GM19452 (cell line): ENCODE measurements around the gene C1orf74.

Experiments
- ATAC-seq: cut with Tn5 transposase; IDR thresholded peaks from one replicate; pipeline ENCODE4 v1.9.1; 2021; ENCODE audit not compliant: unreplicated experiment

The C1orf74 gene

GRCh38 chr1:209747580-209748262 lies 36.6 kb downstream of the C1orf74 start:
- ATAC-seq: peak; percentile 73

DNA sequence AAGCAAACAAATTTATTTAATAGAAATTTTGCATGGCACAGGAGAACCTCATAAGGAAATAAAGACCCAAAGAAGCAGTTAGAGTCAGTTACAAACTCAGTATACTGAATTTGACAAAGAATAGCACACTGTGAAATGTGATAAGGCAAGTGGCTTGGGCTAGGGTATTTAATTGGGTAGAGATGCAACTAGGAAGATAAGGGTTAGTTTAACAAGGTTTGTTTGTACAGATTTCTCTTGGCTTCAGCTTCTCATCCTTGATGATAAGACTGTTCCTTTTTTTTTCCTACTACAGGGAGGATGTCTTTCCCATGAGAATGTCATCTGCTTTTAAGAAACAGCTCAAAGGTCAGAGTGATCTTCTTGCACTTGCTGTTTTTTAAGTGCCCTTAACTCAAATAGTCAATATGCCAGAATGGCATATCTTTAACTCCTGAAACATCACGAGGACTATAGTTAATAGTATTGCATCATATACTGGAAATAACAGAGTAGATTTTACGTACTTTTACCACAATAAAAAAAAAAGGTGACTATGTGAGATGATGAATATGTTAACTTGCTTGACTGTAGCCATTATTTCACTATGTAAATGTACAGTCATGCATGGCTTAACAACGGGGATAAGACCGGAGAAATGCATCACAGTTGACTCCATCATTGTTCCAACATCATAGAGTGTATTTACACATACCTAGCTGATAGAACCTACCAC lies 37.8 kb downstream of the C1orf74 start:
- no peak for ATAC-seq

- ATAC-seq: no peak
These were observed 41.2 kb downstream of the C1orf74 start for GRCh38 chr1:209743145-209743482.

DNA sequence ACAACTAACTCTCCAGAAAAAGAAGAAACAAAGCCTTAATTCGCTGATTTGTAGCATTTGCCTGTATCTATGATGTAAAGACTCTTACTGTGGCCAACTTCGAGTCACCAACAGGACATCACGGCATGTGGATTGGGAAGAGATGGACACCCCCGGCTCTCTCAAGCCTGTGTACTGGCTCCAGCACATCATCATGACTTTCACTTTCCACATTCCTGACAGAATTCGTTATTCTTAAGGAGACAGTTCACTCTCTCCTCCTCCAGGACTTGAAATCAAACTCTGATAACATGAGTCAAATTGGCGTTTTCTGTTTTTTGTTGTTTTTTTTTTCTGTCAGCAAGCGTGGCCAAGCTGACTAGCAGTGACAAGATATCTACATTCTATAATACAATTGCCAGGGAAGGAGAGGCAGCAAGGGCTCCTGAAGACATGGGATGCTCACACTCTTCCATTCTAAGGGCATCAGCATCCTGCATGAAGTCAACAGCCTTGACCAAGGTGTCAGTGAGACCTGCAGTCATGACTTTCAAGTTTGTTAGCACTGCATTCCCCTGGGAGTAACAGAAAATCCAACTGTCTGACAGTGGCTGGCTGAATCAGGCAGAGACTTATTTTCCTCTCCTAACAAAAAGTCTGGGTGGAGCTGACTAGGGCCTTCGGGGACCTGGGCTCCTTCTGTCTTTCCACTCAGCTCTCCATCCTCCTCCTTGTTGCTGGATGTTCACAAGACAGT lies 41.8 kb downstream of the C1orf74 start:
- no peak for ATAC-seq

DNA sequence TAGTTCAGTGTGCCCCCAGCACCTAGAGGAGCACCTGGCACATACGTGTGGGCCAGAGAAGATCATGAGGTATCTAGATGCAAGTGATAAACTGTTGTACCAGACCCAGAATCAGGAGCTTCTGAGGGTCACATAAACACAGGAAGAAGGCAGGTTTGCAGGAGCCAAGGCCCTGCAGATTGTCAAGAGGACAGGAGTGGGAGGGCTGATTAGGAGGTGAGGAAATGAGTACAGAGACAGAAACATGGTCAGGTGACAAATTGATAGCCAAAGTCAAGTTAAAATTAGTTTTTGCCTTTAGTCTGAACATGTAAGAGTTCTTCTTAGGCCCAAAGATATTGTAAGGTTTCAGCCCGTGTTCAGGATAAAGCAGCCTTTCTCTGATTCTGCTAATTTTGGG lies 42.5 kb downstream of the C1orf74 start:
- no peak for ATAC-seq

- no peak for ATAC-seq
These were observed 43.2 kb downstream of the C1orf74 start for GRCh38 chr1:209741193-209741592.

DNA sequence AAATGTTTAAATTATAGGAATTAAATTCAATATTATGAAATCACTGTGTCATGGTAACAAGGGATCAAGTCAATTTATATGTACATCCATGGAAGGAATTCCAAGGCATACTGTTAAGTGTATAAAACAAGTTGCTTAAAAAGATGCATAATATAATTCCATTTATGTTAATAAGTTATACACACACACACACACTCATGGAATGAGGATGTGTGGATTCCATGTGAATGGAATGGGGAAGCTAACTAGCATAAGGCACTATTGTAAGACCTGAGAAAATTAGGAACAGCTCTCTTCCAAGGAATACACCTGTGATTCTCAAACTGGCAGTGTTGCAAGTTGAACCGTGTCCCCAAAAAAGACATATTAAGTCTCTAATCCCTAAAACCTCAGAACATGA lies 46.1 kb downstream of the C1orf74 start:
- no peak for ATAC-seq

DNA sequence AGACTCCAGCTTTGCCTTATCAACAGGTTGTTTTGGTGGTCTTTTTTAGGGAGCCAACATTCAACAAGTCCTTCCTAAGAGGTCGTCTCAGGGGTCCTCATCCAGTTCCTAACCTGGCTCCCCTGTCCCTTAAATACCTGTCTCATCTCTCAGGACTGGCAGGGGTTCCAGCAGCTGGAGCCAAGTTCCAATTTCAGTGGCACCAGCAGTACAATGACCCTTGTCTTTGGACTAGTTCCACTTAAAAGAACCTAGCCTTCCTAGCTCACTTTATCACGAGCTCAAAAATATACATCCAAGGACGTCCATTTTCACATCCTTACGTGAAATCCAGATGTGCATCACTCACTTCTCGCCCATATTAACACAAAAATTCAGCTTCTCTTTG lies 47.2 kb downstream of the C1orf74 start:
- ATAC-seq: no peak

- no peak for ATAC-seq
These were observed 47.8 kb downstream of the C1orf74 start for GRCh38 chr1:209736490-209737117.

DNA sequence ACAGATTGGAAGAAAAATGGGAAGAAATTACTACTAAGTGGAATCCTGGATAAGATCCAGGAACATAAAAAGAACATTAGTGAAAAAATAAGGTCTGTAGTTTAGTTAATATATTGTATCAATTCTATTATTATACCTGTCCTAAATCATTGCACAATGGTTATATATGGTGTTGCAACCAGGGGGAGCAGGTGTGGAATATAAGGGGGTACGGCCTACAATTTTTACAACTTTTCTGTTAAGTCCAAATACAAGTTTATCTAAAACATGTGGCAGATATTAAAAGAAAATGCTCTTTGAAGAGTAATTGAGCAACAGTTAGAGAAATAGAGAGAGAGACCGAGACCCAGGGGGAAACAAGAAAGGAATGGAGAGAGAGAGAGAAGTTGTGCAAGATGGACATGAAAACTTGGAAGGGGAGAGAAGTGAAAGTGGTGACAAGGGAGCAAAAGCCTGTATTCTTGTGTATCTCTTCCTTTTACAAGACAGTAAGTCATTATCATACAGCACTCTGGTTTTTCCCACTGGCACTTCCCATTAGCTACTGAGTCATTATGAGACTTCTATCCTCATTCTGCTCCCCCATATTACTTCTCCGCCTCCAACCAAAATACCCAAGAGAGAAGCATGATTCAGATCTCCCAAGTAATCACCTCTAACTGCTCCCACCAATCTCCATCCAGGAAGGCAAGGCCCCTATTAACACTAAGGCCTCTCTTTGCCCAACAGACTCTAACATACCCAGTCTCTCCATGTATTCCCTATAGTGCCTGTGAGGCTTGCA lies 50.8 kb downstream of the C1orf74 start:
- no peak for ATAC-seq

- no peak for ATAC-seq
These were observed 51.6 kb downstream of the C1orf74 start for GRCh38 chr1:209732725-209733124.

- no peak for ATAC-seq
These were observed 54.9 kb downstream of the C1orf74 start for GRCh38 chr1:209729436-209729835.
